GM12891 (cell line): ENCODE data around the gene PPP1R3C.

Experiments
- DNase-seq: peaks from one replicate; pipeline ENCODE4 v3.0.0; 2011; ENCODE audit warnings: low spot score; ENCODE audit not compliant: insufficient read length
- FAIRE-seq: peaks from 2 replicates; lab custom pipeline; 2011; peaks lifted over from hg19 to GRCh38; lab: Jason Lieb, UNC
- PAX5 ChIP-seq: IDR thresholded peaks from 2 replicates; pipeline ENCODE4 v1.6.1; 2011; ENCODE audit warnings: low read length, moderate library complexity, mild to moderate bottlenecking; ENCODE audit not compliant: insufficient read depth, severe bottlenecking
- POLR2A ChIP-seq: IDR thresholded peaks from 2 replicates; pipeline ENCODE4 v1.6.1; 2011; ENCODE audit warnings: low read depth, low read length, control low read depth
- POLR2AphosphoS5 ChIP-seq: IDR thresholded peaks from 2 replicates; pipeline ENCODE4 v1.6.1; 2011; ENCODE audit warnings: low read depth, low read length, control low read depth
- POU2F2 ChIP-seq: IDR thresholded peaks from 2 replicates; pipeline ENCODE4 v1.6.1; 2011; ENCODE audit warnings: low read depth, mild to moderate bottlenecking, control low read depth, low read length, moderate library complexity
- SPI1 ChIP-seq: IDR thresholded peaks from 2 replicates; pipeline ENCODE4 v1.6.1; 2011; ENCODE audit warnings: low read depth, low read length, control low read depth
- TAF1 ChIP-seq: IDR thresholded peaks from 2 replicates; pipeline ENCODE4 v1.6.1; 2011; ENCODE audit warnings: low read depth, low read length, control low read depth

The PPP1R3C gene

DNA sequence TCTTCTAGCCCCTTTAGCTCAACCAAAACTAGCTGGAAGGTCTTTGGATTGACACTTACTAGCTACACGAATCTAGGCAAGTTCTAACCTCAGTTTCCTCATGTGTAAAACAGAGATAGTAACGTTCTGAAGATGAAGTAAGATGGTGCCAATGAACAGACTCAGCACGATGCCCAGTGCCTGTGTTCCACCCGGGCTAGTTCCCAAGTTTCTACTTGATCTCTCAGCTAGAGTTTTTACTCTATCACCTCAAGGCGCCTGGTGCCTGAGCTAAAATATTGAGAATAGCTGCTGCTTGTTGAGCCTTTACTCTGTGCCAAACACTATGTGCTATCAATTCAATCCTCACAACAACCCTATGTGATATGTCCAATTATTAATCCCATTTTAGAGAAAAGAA lies 1.4 kb upstream of the PPP1R3C start:
- no peak for FAIRE-seq
- TF ChIP-seq SPI1 (no peak), POU2F2 (no peak)
- DNase-seq, result no peak

DNA sequence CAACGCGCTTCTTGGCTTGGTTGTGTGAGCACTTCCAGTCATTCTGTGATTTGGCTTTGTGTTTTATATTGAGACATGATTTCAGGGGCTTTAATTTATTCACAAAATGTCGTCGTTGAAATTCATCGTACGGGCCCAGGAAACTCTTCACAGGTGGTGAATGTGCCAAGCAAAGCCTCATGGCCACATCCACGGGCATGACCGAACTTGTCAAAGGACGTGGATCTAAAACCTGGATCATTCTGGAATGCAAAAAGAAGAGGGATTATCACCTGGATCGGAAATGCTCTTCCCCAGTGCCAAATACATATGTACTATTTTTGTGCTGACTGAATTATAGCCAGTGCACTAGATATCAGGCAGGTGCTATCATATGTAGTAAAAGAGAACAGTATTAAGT lies 2.2 kb downstream of the PPP1R3C start:
- FAIRE-seq (no peak), DNase-seq (no peak)

DNA sequence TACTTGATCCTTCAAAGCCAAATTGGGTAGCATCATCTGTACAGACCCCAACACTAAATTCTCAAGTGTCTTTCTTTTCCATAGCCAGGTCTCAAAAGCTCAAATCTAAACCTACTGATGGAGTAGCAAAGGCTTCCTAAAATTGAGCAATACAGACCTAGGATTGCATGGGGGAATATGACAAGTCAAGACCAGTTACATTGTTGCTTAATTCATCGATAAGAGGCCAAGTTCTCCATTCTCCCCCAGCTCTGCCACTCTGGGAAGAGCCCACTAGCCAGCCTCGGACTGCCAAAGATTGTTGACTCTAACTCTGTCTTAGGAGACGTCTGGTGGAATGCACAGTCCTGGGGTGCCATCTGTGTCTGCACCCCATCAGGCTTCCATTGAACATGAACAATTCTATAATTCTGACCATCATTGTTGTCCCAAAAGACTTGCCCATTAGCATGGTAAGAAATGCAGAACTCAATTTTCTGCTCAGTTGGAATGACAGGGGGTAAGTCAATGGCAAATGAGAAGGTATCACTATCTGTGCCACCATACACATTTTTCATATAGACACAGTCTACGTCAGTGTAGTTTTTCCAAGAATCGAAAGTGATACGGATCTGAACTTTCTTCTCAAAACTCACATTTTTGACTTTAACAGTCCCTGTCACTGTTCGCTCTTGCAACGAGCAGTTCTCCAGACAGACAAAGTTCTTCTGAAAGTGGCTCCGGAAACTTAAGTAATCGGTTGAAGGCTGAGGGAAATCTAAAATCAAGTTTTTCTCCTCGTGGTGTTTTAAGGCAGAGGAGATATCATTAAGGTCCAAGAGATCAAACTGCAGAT lies 2.9 kb downstream of the PPP1R3C start:
- no peak for FAIRE-seq
- DNase-seq, result no peak
- TF ChIP-seq PAX5, result no peak
- TF ChIP-seq POU2F2, result no peak
- TF ChIP-seq TAF1, result no peak
- no peak for TF ChIP-seq POLR2A
- no peak for TF ChIP-seq POLR2AphosphoS5

More for the DNA sequence above, 2.2 kb downstream of the PPP1R3C start:
- TF ChIP-seq POLR2AphosphoS5 (no peak), POU2F2 (no peak), SPI1 (no peak), POLR2A (no peak), TAF1 (no peak), PAX5 (no peak)

DNA sequence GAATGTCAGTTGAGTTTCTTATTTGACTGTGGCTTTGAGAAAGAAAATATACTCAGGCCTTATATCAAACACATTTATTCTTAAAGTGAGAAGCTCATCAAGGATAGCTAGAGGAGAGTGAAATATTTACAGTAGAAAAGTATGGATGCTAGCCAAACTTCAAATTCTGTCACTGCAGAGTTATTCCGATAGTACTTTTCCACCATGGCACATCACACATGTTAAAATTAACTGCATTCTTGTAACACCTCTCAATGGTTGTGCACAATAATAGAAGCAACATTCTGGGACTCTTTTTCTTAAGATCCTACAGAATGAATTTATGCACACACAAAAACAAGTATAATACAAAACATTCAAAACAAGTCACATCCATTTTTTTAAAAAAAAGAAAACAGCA lies 4.5 kb downstream of the PPP1R3C start:
- DNase-seq (no peak), FAIRE-seq (no peak)
- TF ChIP-seq TAF1, result no peak
- TF ChIP-seq POU2F2, result no peak
- no peak for TF ChIP-seq POLR2A
- TF ChIP-seq SPI1, result no peak
- no peak for TF ChIP-seq POLR2AphosphoS5
- TF ChIP-seq PAX5, result no peak

DNA sequence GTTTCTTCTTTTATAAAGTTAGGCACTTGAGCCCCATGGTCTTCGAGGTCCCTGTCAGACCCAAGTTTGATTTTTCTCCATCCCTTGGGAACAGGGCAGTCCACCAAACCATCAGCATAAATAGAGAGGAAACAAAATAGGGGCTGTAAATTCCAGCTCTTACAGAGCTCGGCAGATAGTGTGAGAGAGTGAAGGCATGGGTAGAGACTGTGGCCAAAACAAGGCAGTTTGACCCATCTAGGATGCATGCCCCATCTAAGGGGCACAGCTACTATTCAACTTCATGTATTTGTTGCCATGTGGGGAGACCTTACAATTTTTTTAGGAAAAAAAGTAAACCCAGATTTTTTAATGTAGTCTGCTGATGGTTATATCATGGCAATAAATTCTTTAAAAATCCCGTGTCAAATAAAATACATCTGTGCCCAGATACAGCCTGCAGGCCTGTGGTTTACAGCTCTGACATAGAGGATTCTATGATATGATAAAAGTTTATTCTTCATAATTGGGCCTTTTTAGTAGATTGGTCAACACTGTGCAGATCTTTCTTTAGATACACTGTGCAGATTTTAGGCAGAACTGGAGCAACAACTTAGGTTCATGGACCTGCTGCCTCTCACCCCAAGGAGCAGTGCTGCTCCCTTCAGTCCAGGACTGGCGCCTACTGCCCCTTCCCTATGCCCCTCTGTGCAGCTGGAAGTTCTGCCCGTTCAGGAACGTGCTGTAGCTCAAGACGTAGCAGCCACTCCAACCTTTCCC lies 5.3 kb downstream of the PPP1R3C start:
- FAIRE-seq (no peak), DNase-seq (no peak)
- TF ChIP-seq PAX5 (no peak), SPI1 (no peak), TAF1 (no peak), POU2F2 (no peak), POLR2A (no peak), POLR2AphosphoS5 (no peak)

DNA sequence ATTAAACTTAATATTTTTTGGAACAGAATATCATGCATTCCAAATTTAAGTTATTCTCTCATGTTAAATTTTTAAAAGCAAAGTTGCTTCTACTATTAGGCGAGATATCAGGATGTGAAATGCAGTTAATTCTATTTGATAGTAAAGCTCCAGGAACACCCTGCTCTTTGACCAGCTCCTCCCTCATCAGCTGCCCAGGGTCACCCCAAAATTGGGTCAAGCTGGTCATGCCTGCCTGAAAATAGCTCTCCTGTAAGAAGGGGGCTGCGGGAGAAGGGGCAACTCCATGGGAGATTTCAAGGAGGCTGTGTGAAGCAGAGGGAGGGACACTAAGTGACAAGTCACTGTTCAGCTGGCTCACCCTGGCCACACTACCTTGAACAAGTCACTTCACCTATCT lies 5.9 kb downstream of the PPP1R3C start:
- DNase-seq (no peak), FAIRE-seq (no peak)
- TF ChIP-seq POLR2A (no peak), PAX5 (no peak), POLR2AphosphoS5 (no peak), SPI1 (no peak), POU2F2 (no peak), TAF1 (no peak)

DNA sequence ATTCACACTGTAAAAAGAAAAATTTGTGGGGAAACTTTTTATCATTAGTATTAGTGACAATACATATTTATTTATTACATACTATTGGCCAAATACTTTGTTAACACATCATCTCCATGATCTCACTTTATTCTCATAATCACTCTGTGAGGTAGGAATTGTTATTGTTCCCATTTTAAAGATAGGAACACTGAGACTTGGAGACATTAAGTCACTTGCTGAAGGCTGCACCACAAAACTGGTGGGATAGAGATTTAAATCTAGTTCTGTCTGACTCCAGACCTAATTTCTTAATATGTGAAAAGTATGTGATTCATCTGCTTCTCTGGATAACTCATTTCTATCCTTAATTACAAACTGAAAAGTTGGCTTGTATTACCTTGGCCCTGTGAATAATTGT lies 8.2 kb downstream of the PPP1R3C start:
- FAIRE-seq (no peak), DNase-seq (no peak)
- TF ChIP-seq SPI1 (no peak), POLR2A (no peak), TAF1 (no peak), PAX5 (no peak), POU2F2 (no peak), POLR2AphosphoS5 (no peak)

DNA sequence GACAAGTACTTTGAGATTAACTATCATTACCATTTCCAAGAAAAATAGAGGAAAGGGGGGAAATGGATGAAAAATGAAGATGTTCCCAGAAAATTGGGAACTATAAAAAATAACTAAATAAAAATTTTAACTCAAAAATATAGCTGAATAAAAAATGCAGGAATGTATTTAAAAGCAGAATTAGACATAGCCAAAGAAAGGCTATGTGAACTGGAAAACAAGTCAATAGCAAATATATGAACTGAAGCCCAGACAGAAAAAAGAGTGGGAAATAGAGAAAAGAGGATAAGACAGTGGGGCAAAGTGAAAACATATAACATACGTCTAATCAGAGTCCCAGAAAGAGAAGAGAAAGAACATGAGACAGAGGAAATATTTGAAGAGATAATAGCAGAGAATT lies 10.3 kb downstream of the PPP1R3C start:
- TF ChIP-seq TAF1 (no peak), POU2F2 (no peak), POLR2A (no peak), PAX5 (no peak), SPI1 (no peak), POLR2AphosphoS5 (no peak)
- no peak for DNase-seq
- no peak for FAIRE-seq

DNA sequence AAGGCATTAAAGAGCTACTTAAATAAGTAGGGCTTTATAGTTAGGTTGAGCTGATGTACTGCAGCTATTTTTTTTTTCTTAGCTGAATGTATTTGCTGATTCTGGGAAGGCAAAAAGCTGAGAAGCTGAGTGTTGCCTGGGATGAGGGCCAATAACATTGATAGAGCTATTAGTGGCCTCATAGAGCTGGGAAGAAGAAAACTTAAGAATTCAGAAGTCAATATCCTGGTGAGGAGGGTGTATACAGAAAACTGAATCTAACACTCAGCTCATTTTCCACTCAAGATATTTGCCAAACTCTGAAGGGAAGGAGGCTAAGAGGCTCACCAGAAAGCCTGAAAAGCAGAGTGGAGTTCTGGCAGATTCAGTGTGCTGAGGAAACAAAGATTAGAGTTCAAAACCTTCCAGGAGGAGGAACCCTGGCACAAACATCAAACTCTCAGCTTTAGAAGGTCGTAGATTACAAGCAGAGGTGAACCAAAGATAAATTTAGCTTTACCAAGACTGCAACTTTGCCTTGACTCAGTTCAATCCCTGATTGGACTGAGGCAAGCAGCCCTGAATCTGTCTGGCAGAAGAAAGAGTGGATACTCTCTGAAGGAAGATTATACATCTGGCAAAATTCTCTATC lies 11.3 kb downstream of the PPP1R3C start:
- no peak for DNase-seq
- FAIRE-seq, result no peak
- no peak for TF ChIP-seq POLR2AphosphoS5
- no peak for TF ChIP-seq POU2F2
- TF ChIP-seq SPI1, result no peak
- no peak for TF ChIP-seq PAX5
- no peak for TF ChIP-seq POLR2A
- TF ChIP-seq TAF1, result no peak
